HepG2 (cell line): ENCODE results near the gene TLCD1. TPM values are rescaled to one million over a fixed set of nuclear protein-coding genes. Genes with fewer than 3 reads are reported as not detected.
A peak's percentile ranks its signal among the peaks of the same experiment; 100 is the strongest.

Experiments
- FOXJ3 ChIP-seq: sonication (generic); formaldehyde crosslinking; IDR thresholded peaks from 2 replicates; pipeline ENCODE4 v1.4.0; 2020; ENCODE audit warnings: missing genetic modification reagents, mild to moderate bottlenecking, borderline replicate concordance
- MTA3 ChIP-seq: sonication (generic); formaldehyde crosslinking; IDR thresholded peaks from 2 replicates; pipeline ENCODE4 v1.4.0; 2020; ENCODE audit warnings: missing genetic modification reagents
- NCOR1 ChIP-seq: fragments of 200-600 bp; sonication (generic); IDR thresholded peaks from 2 replicates; pipeline ENCODE4 v1.7.0; 2017; ENCODE audit warnings: antibody characterized with exemption, low read length, borderline replicate concordance
- ONECUT2 ChIP-seq: sonication (generic); formaldehyde crosslinking; IDR thresholded peaks from 2 replicates; pipeline ENCODE4 v1.4.0; 2020; ENCODE audit warnings: missing genetic modification reagents
- RFX5 ChIP-seq: IDR thresholded peaks from 2 replicates; pipeline ENCODE4 v1.6.1; 2011; ENCODE audit warnings: low read depth, low read length, improper control_type of control experiment
- ZNF547 ChIP-seq: sonication (generic); formaldehyde crosslinking; IDR thresholded peaks from 2 replicates; pipeline ENCODE4 v1.5.1; 2020; ENCODE audit warnings: mild to moderate bottlenecking, missing genetic modification reagents
- polyA plus RNA-seq, 8 experiments: library from polyadenylated mRNA; depleted of rRNA in 3 of 8; stranded (reverse) in 7 of 8; unstranded in 1 of 8; fragments of >200 nt; fragmentation: Illumina TruSeq in 4 of 8; extraction: Trizol in 4 of 8; gene quantifications; 2 replicates each; pipeline versions ENCODE4 v1.2.1 to v1.2.3, GENCODE V29; 2011 to 2016; ENCODE audit warnings: low read depth in 4 of 8, missing spikeins in 1 of 8, mixed read lengths in 1 of 8; ENCODE audit not compliant: insufficient read depth in 1 of 8
- total RNA-seq, 5 experiments: library from RNA; depleted of rRNA; stranded (reverse); fragments of >200 nt; fragmentation: Illumina TruSeq; extraction: Trizol; gene quantifications; 2 replicates each; pipeline ENCODE4 v1.2.3, GENCODE V29; 2016; ENCODE audit warnings: low read depth in 1 of 5
- TF ChIP-seq, protein P1 (sequence below): sonication (generic); formaldehyde crosslinking; IDR thresholded peaks from 2 replicates; pipeline ENCODE4 v1.4.0; 2020; ENCODE audit warnings: missing genetic modification reagents
- TF ChIP-seq, protein P2 (sequence below), 2 experiments: fragments of 450-650 bp in 1 of 2; sonication (generic) in 1 of 2; formaldehyde crosslinking in 1 of 2; IDR thresholded peaks; 2 replicates each; pipeline versions ENCODE4 v1.6.1 to v1.8.0; 2016 to 2022; ENCODE audit warnings: antibody characterized with exemption in 1 of 2, mild to moderate bottlenecking in 1 of 2, missing genetic modification reagents in 1 of 2
- TF ChIP-seq, protein P3 (sequence below): sonication (generic); formaldehyde crosslinking; IDR thresholded peaks from 2 replicates; pipeline ENCODE4 v1.4.0; 2020; ENCODE audit warnings: low read depth, missing genetic modification reagents
- TF ChIP-seq, protein P4 (sequence below): sonication (generic); formaldehyde crosslinking; IDR thresholded peaks from 2 replicates; pipeline ENCODE4 v1.8.0; 2022; ENCODE audit warnings: mild to moderate bottlenecking, missing genetic modification reagents; ENCODE audit not compliant: insufficient replicate concordance

TLCD1 gene
- total and polyA plus RNA-seq, 2 of the 13 experiments (the other 11 are each of a cell fraction or from before 2014, with no cell fraction given): 14.9 to 19.6 TPM

DNA sequence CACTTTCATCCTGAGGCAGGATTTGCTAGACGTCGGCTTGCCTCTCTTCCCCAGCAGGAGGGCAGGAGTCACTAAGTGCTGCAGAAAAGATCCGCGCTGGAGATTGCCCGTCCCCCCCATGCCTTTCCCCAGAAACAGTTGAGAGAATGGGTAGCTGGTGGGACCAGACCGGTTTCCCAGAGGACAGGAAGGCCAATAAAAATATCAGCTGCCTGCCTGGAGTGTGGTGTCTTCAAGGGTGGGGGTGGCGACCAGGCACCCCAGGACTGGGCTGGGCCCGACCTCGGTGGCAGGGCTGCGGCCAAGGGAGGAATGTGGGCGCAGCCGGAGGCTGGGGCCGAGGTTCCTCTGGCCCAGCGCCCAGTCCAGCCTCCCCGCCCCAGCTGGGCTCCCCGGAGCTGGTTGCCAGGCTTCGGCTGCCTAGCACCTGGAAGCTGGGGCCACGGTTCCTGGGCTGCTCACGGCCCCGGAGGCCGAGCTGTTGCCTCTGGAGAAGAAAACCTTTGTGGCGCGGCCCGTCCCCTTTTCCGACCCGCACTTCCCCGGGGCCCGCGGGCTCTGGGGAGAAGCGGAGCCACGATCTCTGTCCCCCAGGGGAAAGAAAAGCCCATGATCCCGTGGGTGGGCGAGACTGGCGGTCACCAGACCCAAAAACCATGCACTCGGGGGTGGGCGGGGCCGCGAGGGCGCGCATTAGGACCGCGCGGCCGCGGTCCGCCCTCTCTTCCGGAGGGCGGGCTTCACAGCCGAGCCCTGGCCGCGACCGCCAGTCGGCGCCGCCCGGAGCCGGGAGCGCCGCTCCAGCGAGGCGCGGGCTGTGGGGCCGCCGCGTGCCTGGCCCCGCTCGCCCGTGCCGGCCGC is 17.4 kb upstream of the TLCD1 start, which contains the start of gene TRAF4 (continued):
- TF ChIP-seq, protein P1, sequence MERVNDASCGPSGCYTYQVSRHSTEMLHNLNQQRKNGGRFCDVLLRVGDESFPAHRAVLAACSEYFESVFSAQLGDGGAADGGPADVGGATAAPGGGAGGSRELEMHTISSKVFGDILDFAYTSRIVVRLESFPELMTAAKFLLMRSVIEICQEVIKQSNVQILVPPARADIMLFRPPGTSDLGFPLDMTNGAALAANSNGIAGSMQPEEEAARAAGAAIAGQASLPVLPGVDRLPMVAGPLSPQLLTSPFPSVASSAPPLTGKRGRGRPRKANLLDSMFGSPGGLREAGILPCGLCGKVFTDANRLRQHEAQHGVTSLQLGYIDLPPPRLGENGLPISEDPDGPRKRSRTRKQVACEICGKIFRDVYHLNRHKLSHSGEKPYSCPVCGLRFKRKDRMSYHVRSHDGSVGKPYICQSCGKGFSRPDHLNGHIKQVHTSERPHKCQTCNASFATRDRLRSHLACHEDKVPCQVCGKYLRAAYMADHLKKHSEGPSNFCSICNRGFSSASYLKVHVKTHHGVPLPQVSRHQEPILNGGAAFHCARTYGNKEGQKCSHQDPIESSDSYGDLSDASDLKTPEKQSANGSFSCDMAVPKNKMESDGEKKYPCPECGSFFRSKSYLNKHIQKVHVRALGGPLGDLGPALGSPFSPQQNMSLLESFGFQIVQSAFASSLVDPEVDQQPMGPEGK (CRISPR knock-in tag): peak; percentile 79; the same call in 1 of the 2 replicates
- no peak for TF ChIP-seq MTA3 (CRISPR knock-in tag)
- peak; percentile 28; the same call in 1 of the 2 replicates for TF ChIP-seq ZNF547
- TF ChIP-seq, protein P2, sequence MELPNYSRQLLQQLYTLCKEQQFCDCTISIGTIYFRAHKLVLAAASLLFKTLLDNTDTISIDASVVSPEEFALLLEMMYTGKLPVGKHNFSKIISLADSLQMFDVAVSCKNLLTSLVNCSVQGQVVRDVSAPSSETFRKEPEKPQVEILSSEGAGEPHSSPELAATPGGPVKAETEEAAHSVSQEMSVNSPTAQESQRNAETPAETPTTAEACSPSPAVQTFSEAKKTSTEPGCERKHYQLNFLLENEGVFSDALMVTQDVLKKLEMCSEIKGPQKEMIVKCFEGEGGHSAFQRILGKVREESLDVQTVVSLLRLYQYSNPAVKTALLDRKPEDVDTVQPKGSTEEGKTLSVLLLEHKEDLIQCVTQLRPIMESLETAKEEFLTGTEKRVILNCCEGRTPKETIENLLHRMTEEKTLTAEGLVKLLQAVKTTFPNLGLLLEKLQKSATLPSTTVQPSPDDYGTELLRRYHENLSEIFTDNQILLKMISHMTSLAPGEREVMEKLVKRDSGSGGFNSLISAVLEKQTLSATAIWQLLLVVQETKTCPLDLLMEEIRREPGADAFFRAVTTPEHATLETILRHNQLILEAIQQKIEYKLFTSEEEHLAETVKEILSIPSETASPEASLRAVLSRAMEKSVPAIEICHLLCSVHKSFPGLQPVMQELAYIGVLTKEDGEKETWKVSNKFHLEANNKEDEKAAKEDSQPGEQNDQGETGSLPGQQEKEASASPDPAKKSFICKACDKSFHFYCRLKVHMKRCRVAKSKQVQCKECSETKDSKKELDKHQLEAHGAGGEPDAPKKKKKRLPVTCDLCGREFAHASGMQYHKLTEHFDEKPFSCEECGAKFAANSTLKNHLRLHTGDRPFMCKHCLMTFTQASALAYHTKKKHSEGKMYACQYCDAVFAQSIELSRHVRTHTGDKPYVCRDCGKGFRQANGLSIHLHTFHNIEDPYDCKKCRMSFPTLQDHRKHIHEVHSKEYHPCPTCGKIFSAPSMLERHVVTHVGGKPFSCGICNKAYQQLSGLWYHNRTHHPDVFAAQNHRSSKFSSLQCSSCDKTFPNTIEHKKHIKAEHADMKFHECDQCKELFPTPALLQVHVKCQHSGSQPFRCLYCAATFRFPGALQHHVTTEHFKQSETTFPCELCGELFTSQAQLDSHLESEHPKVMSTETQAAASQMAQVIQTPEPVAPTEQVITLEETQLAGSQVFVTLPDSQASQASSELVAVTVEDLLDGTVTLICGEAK (IDR thresholded peaks at IDR 0.05): no peak
- TF ChIP-seq, protein P2 (CRISPR knock-in tag; IDR thresholded peaks at IDR 0.05): 0 out of 2 replicates have a peak, but pooled peaks have one; percentile 35
- no peak for TF ChIP-seq RFX5
- no peak for TF ChIP-seq ONECUT2 (CRISPR knock-in tag)
- TF ChIP-seq, protein P3, sequence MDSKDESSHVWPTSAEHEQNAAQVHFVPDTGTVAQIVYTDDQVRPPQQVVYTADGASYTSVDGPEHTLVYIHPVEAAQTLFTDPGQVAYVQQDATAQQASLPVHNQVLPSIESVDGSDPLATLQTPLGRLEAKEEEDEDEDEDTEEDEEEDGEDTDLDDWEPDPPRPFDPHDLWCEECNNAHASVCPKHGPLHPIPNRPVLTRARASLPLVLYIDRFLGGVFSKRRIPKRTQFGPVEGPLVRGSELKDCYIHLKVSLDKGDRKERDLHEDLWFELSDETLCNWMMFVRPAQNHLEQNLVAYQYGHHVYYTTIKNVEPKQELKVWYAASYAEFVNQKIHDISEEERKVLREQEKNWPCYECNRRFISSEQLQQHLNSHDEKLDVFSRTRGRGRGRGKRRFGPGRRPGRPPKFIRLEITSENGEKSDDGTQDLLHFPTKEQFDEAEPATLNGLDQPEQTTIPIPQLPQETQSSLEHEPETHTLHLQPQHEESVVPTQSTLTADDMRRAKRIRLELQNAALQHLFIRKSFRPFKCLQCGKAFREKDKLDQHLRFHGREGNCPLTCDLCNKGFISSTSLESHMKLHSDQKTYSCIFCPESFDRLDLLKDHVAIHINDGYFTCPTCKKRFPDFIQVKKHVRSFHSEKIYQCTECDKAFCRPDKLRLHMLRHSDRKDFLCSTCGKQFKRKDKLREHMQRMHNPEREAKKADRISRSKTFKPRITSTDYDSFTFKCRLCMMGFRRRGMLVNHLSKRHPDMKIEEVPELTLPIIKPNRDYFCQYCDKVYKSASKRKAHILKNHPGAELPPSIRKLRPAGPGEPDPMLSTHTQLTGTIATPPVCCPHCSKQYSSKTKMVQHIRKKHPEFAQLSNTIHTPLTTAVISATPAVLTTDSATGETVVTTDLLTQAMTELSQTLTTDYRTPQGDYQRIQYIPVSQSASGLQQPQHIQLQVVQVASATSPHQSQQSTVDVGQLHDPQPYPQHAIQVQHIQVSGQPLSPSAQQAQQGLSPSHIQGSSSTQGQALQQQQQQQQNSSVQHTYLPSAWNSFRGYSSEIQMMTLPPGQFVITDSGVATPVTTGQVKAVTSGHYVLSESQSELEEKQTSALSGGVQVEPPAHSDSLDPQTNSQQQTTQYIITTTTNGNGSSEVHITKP (CRISPR knock-in tag): no peak
- TF ChIP-seq NCOR1: no peak; the same call in 1 of the 2 replicates
- TF ChIP-seq FOXJ3 (CRISPR knock-in tag): no peak
- TF ChIP-seq, protein P4, sequence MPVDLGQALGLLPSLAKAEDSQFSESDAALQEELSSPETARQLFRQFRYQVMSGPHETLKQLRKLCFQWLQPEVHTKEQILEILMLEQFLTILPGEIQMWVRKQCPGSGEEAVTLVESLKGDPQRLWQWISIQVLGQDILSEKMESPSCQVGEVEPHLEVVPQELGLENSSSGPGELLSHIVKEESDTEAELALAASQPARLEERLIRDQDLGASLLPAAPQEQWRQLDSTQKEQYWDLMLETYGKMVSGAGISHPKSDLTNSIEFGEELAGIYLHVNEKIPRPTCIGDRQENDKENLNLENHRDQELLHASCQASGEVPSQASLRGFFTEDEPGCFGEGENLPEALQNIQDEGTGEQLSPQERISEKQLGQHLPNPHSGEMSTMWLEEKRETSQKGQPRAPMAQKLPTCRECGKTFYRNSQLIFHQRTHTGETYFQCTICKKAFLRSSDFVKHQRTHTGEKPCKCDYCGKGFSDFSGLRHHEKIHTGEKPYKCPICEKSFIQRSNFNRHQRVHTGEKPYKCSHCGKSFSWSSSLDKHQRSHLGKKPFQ (CRISPR knock-in tag): no peak
